GM12872 (cell line): ENCODE results near the gene CACNA2D3.

Experiments
- TF ChIP-seq, protein P1 (sequence below): IDR thresholded peaks from 3 replicates; pipeline ENCODE4 v1.5.1; 2011; ENCODE audit warnings: low read depth, mild to moderate bottlenecking, low read length, moderate library complexity; ENCODE audit not compliant: insufficient read depth

Gene CACNA2D3

DNA sequence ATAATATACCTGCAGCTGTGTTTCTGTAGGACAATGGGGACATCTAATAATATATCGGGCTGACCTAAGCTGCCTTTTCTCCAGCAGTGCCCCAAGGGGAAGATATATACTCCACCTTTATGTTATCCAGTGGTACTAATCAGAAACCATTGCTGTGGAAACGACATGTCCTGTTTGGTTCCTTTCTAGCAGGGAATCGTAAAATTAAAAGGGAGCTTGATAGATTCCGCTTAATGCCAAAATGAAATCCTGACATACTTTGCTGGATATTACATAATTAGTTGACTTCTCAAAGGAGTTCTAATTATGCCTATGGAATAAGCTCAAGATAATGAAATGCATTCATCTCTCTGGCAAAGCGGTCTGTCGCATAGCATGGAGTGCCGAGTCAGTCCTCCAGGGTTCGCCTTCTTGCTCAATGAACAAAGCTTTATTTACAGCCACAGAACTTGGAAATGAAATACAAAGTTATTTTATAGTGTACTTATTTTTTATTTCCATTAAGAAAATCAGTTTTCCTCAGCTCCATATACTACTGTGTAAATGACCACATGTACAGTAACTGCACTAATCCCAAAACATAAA lies 542.8 kb downstream of the CACNA2D3 start:
- TF ChIP-seq, protein P1, sequence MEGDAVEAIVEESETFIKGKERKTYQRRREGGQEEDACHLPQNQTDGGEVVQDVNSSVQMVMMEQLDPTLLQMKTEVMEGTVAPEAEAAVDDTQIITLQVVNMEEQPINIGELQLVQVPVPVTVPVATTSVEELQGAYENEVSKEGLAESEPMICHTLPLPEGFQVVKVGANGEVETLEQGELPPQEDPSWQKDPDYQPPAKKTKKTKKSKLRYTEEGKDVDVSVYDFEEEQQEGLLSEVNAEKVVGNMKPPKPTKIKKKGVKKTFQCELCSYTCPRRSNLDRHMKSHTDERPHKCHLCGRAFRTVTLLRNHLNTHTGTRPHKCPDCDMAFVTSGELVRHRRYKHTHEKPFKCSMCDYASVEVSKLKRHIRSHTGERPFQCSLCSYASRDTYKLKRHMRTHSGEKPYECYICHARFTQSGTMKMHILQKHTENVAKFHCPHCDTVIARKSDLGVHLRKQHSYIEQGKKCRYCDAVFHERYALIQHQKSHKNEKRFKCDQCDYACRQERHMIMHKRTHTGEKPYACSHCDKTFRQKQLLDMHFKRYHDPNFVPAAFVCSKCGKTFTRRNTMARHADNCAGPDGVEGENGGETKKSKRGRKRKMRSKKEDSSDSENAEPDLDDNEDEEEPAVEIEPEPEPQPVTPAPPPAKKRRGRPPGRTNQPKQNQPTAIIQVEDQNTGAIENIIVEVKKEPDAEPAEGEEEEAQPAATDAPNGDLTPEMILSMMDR, result no peak

DNA sequence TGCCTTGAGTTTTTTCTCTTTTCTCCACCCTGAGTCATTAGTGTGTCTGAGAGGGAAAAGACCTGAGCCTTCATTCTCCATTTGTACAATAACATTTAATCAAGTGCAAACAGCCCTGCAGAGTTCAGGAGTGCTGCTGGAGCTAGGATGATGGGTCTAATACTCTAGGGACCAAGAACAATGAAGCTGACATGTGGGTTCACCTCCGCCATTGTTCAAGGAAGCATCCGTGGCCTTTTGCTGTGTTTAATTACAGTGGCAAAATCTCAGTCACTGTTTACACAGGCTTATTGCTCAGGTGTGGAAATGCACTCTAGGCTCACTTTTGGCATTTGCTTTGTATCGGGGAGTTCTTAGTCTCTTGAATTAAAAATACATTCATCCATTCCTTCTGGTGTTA lies 545.9 kb downstream of the CACNA2D3 start:
- TF ChIP-seq, protein P1, result no peak

DNA sequence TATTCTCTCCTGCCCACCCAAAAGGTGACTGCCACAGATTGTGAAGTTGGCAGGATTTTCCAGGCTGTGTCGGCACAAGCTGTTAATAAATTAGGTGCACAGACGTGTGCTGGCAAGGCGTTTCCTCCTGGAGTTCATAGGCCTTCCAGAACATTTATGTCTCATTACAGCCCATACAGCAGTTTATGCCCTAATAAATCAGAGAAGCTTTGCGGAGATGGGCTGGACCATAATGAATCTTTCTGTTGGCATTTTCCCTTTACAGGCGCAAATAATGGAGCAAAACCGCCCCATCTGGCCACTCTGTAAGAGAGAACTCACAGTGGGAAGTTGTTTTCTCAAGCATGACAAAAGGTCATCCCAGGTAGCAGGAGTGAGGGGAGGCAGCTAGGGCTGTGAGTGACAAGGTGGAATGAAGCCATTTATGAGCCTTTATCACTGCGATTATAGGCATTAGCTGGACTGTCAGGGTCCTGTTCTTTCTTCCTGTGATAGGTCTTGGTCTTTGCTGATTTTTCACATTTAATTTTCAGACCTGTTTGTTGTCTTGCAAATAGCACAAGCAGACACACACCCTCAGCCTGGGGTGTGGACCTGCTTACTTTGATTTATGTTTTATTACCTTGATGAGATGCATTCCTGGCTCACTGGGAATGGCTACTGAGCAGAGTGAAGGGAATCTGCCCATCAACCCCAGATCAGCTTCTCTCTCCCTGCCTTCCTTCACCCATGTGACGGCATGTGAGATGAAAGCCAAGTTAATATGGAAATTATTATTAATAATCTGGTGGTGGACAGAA lies 548.0 kb downstream of the CACNA2D3 start:
- TF ChIP-seq, protein P1, result no peak

- TF ChIP-seq, protein P1, result no peak
These were observed 549.2 kb downstream of the CACNA2D3 start for GRCh38 chr3:54671511-54671910.

DNA sequence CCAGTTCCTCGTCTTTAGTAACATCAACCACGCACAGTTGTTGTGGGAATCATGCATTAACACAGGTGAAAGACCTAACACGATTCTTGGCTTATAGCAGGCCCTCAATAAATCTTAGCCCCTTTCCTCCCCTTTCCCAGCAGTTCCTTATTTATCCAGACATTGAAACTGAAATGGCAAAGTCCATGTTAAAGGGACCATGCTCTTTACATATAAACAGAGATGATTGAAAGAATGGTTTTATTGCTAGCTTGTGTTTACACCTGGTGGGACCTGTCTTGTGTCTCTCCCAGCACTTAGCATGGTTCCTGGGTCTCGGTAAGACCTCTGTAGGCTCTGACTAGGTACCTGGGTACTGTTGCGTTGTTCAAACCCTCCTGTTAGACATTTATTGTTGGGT lies 553.7 kb downstream of the CACNA2D3 start:
- TF ChIP-seq, protein P1, result no peak

- TF ChIP-seq, protein P1, result no peak
These were observed 559.4 kb downstream of the CACNA2D3 start for GRCh38 chr3:54681706-54682105.

GRCh38 chr3:54685213-54685612 lies 562.9 kb downstream of the CACNA2D3 start:
- TF ChIP-seq, protein P1, result no peak
